ENCODE measurements around the gene EPHA2.

The EPHA2 gene

GRCh38 chr1:16077406-16078245 lies 78.2 kb downstream of the EPHA2 start:
- H3K36me3 ChIP-seq (ENCODE audit: control insufficient read depth in 4 of 4, insufficient read depth in 4 of 4, low read length in 3 of 4): no peaks in the 10 kb centered on the region
- H3K4me3 ChIP-seq (ENCODE audit: control insufficient read depth in 1 of 7, extremely low read depth in 1 of 7, insufficient read depth in 4 of 7, low read depth in 2 of 7, low read length in 6 of 7): no peak overlapping the region
- WGBS (ENCODE audit: insufficient coverage): 94% methylated on average over 7 of the region's 12 CpGs
- no peak for DNase-seq
- ChIA-PET POLR2A (no interaction called here), CTCF (interaction anchor here (0.9 to 15.9 kb wide), 12 partner anchors 11 to 171 kb away, joined by 3 to 356 read pairs (median 6); partner anchors contain the start of gene EPHA2)
- H3K27me3 ChIP-seq (replicated peaks in 2 of 5; ENCODE audit: control insufficient read depth in 4 of 5, insufficient read depth in 5 of 5, low read length in 4 of 5): peaks cover 0 to 16% (median 6%) of the 10 kb centered on the region in 5 experiments
- H3K9me3 ChIP-seq (ENCODE audit: control extremely low read depth in 1 of 5, control insufficient read depth in 4 of 5, insufficient read depth in 2 of 5, low read depth in 1 of 5, low read length in 4 of 5): no peaks in the 10 kb centered on the region
- H3K27ac ChIP-seq (ENCODE audit: insufficient read depth in 1 of 2, low read depth in 1 of 2, low read length in 2 of 2, poor library complexity in 1 of 2, severe bottlenecking in 2 of 2): no peak overlapping the region
- H3K4me1 ChIP-seq (ENCODE audit: control extremely low read depth in 1 of 4, control insufficient read depth in 4 of 4, insufficient read depth in 4 of 4, low read length in 3 of 4): peaks cover 0 to 19% (median 10%) of the 10 kb centered on the region in 4 experiments

DNA sequence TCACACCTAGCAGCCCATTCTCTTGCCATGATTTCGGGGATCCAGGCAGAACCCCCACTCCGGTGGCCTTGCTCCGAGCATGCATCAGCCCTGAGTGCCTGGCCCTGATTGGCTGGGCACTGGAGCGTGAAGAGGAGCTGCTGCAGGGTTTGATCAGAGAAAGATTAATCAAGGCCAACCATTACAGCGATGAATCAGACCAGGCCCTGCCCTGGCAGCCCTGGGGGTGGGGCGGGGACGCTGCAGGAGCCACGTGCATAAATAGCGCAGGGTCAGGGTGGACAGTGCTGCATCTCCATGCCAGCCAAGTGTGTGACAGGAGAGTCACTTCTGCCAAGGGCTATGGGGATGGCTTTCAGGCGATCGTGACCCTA lies 79.0 kb downstream of the EPHA2 start:
- Histone ChIP-seq H3K4me3 (ENCODE audit: control insufficient read depth in 1 of 7, extremely low read depth in 1 of 7, insufficient read depth in 4 of 7, low read depth in 2 of 7, low read length in 6 of 7) (no peak overlapping the region), H3K4me1 (ENCODE audit: control extremely low read depth in 1 of 4, control insufficient read depth in 4 of 4, insufficient read depth in 4 of 4, low read length in 3 of 4) (peaks cover 0 to 19% (median 10%) of the 10 kb centered on the region in 4 experiments), H3K9me3 (ENCODE audit: control extremely low read depth in 1 of 5, control insufficient read depth in 4 of 5, insufficient read depth in 2 of 5, low read depth in 1 of 5, low read length in 4 of 5) (no peaks in the 10 kb centered on the region), H3K36me3 (ENCODE audit: control insufficient read depth in 4 of 4, insufficient read depth in 4 of 4, low read length in 3 of 4) (no peaks in the 10 kb centered on the region), H3K27me3 (replicated peaks in 2 of 5; ENCODE audit: control insufficient read depth in 4 of 5, insufficient read depth in 5 of 5, low read length in 4 of 5) (peaks cover 0 to 21% (median 11%) of the 10 kb centered on the region in 5 experiments), H3K27ac (ENCODE audit: insufficient read depth in 1 of 2, low read depth in 1 of 2, low read length in 2 of 2, poor library complexity in 1 of 2, severe bottlenecking in 2 of 2) (no peak overlapping the region)
- DNase-seq: no peak
- POLR2A ChIA-PET: no interaction called here
- CTCF ChIA-PET: interaction anchor here (1.4 to 15.9 kb wide), 3 partner anchors 76 to 123 kb away, joined by 3 to 356 read pairs (median 104); partner anchors contain the start of gene EPHA2
- 97% methylated on average over 9 of the region's 11 CpGs for WGBS (ENCODE audit: insufficient coverage)

DNA sequence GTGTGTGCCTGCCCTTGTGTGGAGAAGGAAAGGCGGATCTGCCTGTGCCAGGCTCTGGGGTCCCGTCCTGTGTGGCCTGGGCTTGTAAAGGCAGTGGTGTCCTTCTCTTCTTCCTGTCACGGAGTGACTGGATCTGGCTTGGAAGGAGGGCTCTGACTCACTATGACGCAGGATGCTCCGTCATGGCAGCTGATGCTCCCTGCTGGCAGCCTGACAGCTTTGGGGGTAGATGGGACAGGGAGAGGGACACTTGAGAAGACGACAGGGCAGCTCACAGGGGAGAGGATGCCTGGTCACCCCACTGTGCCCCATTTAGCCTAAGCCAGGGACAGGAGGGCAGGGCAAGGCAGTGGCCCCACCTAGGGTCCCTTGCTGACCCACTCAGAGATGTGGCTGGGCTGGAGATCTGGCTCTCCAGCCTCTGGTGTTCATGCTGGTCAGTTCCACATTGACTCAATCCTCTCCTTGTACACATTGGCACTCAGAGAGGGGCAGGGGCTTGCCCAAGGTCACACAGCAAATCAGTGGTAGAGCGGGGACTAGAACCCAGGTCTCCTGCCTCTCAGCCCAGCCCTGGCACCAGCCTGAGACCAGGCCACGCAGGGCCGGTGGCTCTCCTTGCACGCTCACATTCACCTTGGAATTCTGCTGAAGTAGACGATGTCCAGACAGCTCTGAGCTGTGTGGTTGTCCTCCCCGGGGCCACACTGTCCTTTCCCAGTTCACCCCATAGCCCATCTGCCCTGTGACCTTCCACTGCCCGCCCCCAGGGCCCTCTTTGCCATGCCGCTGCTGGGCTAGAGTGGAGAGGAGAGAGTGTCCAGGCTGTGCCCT lies 79.6 kb downstream of the EPHA2 start:
- no peak for DNase-seq
- H3K27ac ChIP-seq (ENCODE audit: insufficient read depth in 1 of 2, low read depth in 1 of 2, low read length in 2 of 2, poor library complexity in 1 of 2, severe bottlenecking in 2 of 2): no peak overlapping the region
- peaks cover 0 to 21% (median 11%) of the 10 kb centered on the region in 5 experiments for H3K27me3 ChIP-seq (replicated peaks in 2 of 5; ENCODE audit: control insufficient read depth in 4 of 5, insufficient read depth in 5 of 5, low read length in 4 of 5)
- 93% methylated on average over 8 of the region's 14 CpGs for WGBS (ENCODE audit: insufficient coverage)
- peaks cover 0 to 19% (median 10%) of the 10 kb centered on the region in 4 experiments for H3K4me1 ChIP-seq (ENCODE audit: control extremely low read depth in 1 of 4, control insufficient read depth in 4 of 4, insufficient read depth in 4 of 4, low read length in 3 of 4)
- no peaks in the 10 kb centered on the region for H3K9me3 ChIP-seq (ENCODE audit: control extremely low read depth in 1 of 5, control insufficient read depth in 4 of 5, insufficient read depth in 2 of 5, low read depth in 1 of 5, low read length in 4 of 5)
- POLR2A ChIA-PET: no interaction called here
- no peaks in the 10 kb centered on the region for H3K36me3 ChIP-seq (ENCODE audit: control insufficient read depth in 4 of 4, insufficient read depth in 4 of 4, low read length in 3 of 4)
- CTCF ChIA-PET: interaction anchor here (0.6 to 15.9 kb wide), 3 partner anchors 69 to 111 kb away, joined by 3 to 356 read pairs (median 3); no protein-coding TSS in a partner anchor
- H3K4me3 ChIP-seq (ENCODE audit: control insufficient read depth in 1 of 7, extremely low read depth in 1 of 7, insufficient read depth in 4 of 7, low read depth in 2 of 7, low read length in 6 of 7): no peak overlapping the region

GRCh38 chr1:16075337-16076030 lies 80.4 kb downstream of the EPHA2 start:
- ChIA-PET CTCF (interaction anchor here (0.6 to 15.9 kb wide), 6 partner anchors 11 to 168 kb away, joined by 3 to 356 read pairs (median 3); no protein-coding TSS in a partner anchor), POLR2A (no interaction called here)
- H3K9me3 ChIP-seq (ENCODE audit: control extremely low read depth in 1 of 5, control insufficient read depth in 4 of 5, insufficient read depth in 2 of 5, low read depth in 1 of 5, low read length in 4 of 5): no peaks in the 10 kb centered on the region
- 92% methylated on average over 7 of the region's 11 CpGs for WGBS (ENCODE audit: insufficient coverage)
- DNase-seq: no peak
- H3K4me1 ChIP-seq (ENCODE audit: control extremely low read depth in 1 of 4, control insufficient read depth in 4 of 4, insufficient read depth in 4 of 4, low read length in 3 of 4): peaks cover 0 to 19% (median 10%) of the 10 kb centered on the region in 4 experiments
- no peaks in the 10 kb centered on the region for H3K36me3 ChIP-seq (ENCODE audit: control insufficient read depth in 4 of 4, insufficient read depth in 4 of 4, low read length in 3 of 4)
- peaks cover 0 to 21% (median 13%) of the 10 kb centered on the region in 5 experiments for H3K27me3 ChIP-seq (replicated peaks in 2 of 5; ENCODE audit: control insufficient read depth in 4 of 5, insufficient read depth in 5 of 5, low read length in 4 of 5)
- no peak overlapping the region for H3K27ac ChIP-seq (ENCODE audit: insufficient read depth in 1 of 2, low read depth in 1 of 2, low read length in 2 of 2, poor library complexity in 1 of 2, severe bottlenecking in 2 of 2)
- H3K4me3 ChIP-seq (ENCODE audit: control insufficient read depth in 1 of 7, extremely low read depth in 1 of 7, insufficient read depth in 4 of 7, low read depth in 2 of 7, low read length in 6 of 7): no peak overlapping the region
